GM18873 (cell line): ENCODE data around the gene TENM4.

Source experiments
- ATAC-seq: cut with Tn5 transposase; IDR thresholded peaks from one replicate; pipeline ENCODE4 v1.9.1; 2021; ENCODE audit warnings: mild to moderate bottlenecking, moderate library complexity, moderate number of reproducible peaks; ENCODE audit not compliant: unreplicated experiment, low FRiP score

TENM4 gene

DNA sequence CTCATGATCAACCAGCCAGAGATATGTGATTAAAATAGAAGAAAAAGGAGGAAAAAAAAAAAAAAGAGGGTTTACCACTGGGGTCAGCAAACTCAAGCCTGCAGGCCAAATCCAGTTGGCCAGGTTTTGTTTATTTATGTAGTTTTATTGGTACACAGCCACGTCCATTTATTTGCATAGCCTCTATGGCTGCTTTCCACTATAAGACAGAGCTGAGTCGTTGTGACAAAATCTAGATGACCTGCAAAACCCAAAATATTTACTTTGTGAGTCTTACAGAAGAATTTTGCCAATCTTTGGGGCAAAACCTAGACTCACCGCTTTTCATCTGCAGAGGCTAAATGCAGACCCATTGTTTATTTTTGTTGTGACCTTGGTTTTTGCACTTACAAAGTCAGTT lies 87.1 kb downstream of the TENM4 start:
- ATAC-seq = no peak

DNA sequence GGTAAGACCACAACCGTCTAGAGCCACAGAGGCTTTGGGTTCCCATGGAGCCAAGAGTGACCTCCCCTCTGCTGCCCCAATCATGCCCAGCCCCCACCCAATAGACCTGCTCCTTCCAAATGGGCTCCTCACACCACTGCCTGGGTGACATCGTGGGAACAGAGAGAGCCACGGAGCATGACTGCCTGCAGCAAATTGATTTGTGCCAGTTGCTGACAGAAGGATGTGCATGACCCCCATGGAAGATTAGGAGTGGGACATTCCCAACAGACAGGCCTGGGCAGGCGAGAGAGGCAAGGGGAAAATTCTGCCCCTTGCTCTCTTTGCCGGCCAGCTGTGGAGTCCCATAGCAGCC lies 88.5 kb downstream of the TENM4 start:
- no peak for ATAC-seq

DNA sequence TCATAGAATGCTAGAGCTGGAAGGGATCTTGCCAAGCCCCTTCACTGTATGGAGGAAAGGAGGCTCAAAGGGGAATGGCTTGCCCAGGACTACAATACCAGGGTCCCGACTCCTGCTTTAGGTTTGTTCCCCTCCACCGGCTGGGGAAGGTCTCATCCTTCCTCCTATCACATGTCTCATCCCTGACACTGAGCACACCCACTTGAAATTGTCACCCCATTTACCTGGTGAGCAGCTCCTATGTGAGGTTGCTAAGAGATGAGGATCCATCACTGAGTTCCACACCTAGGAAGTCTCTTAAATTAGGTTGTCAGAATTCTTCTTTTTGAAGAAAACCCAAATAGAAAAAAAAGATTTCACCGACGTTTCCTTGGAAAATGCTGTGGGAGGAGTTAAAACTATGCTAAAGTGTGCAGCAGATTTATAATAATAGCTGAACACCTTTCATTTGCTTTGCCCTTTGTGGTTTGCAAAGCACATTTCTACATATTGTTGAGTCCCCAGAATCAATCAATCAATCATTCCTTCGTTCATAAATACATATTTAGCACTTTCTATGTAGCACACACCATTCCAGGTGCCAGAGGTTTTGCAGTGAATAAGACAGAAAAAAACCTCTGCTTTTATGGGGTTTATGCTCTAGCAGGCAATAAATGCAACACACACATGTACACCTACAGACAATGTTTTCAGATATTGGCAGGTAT lies 91.7 kb downstream of the TENM4 start:
- ATAC-seq = no peak

DNA sequence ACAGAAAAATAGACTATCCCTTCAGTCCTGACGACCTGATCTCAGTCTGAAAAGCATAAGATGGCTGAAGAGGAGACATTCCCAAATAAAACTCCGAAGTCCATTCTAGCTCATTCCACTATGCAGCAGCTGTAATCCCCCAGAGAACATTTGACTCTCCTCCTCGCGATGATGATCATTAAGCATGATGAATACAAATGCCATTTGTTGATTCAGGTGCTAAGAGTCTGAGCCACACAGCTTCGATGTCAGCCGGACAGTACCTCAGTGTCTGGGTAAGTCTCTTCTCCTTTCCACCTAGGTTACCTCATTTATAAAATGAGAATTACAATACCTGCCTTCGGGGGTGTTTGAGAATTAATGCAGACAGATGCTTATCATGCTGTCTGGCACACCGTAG lies 94.8 kb downstream of the TENM4 start:
- no peak for ATAC-seq

DNA sequence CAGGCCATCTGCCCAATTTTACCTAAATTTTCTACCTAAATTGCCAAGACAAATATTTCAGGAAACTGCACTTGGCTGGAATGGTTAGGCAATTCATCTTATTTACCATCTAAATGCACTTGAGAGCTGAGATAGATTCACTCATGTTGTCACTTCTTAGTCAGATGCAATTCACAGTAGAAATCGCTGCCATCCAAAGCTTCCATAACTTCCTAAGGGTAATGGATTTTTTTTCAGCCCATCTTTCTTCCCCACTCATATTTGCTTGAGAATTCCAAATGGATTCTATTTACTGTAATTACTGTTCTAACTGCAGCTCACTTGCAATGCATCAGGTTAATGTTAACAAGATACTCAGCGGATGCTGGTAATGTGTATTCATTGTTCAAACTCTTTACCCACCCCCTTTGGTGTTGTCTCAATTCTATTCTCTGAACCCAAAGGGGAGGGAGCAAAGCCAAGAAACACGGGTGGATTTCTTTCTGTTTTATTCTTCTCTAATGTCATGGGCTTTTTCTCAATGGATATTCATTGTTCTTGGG lies 96.0 kb downstream of the TENM4 start:
- ATAC-seq = no peak

DNA sequence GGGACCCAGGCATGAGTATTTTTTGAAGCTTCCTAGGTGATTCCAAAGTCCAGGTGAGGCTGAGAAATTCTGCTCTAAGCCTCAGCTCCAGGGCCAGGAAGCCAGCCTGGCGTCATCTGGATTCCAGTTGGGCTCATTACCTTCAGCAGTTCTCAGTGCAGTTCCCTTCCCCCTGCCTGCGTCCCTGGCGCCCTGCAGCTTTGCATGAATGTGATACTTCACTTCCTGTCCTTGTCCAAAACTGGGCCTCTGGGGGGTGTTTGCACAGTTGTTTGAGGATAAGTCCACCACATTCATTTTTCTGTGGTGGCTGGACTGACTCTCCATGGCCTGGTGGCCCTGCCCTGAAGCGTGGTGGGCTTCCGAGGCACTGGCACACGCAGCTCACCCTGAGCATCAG lies 98.1 kb downstream of the TENM4 start:
- no peak for ATAC-seq

DNA sequence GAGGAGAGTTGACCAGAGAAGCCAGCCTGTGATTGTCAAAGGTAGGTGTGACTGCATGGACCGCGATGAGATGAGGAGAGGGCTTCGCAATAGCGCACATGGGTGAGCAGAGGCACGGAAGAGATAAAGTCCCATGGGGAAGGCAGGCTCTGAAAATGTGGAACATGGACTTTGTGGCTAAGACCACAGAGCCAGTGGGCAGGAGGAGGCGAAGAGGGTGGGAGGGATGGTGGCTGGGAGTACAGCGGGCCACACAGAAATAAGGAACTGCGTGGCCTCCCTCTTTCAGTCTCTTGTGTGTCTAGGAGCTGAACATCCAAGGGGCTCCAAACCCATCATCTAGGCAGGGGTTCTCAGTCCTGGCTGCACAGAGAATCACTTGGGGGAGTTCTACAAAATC lies 98.6 kb downstream of the TENM4 start:
- ATAC-seq = no peak

DNA sequence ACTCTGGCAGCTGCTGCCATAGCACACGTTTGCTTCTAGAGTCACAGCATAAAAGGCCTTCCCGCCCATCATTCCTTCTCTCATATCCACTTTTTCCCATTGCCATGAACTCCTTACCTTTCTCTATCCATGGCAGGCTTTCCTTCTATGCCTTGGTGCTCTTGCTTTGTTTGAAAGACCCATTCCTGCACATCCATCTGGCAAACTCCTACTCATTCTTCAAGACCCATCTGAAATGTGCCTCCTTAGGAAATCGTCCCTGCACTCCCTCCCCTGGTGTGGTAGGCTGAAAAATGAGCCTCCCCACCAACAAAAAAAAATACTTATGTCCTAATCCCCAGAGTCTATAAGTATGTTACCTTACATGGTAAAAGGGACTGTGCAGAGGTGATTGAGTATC lies 100.3 kb downstream of the TENM4 start:
- ATAC-seq = no peak

DNA sequence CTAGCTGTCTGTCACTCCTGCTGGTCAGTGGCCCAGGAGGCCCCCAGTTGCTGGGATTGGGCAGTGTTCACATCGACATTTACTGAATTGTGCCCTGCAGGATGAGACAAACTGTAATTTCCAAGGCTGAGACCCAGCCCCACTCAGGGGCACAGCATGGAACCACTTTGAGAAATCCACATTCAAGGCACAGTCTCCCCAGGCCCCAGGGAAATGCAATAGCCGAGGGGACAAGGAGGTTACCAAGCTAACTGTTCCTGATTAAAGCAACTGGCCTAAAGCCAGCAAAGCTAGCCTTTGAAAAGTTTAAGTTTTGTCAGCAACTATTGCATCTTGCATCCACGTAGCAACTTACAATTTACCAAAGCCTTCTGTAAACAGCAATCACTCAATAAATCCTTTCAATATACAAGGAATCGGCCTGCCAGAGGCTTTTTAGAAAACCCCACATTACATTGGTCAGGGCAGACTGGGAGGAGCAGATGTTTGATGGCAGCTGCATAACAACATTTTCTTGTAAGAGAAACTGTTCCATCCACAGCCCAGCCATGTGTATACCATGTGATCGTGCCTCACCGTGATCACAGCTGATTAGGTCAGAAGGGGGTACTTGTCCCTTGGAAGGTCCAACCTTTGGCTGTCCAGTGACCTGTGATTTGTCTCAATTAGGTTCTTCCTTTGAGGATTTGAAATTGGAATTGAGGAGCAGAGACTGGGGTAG lies 103.9 kb downstream of the TENM4 start:
- ATAC-seq = no peak

DNA sequence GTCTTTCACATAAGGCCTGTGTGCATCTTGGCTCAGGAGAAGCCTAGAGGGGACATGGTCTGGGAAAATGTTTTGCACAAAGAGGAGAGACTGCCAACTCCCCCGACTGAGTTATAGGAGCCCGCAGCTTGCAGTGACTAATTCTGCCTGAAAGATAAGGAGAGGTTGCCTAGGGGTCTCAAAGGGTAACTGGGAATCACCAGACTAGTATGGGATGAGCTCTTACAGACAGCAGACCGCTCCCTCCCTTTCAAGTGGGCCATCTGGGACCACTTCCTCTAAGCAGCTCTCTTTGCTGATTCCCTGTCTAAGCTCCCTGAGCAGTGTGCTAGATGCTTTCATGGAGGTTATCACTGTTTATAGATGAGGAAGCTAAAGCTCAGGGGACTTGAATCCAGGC lies 105.1 kb downstream of the TENM4 start:
- no peak for ATAC-seq

DNA sequence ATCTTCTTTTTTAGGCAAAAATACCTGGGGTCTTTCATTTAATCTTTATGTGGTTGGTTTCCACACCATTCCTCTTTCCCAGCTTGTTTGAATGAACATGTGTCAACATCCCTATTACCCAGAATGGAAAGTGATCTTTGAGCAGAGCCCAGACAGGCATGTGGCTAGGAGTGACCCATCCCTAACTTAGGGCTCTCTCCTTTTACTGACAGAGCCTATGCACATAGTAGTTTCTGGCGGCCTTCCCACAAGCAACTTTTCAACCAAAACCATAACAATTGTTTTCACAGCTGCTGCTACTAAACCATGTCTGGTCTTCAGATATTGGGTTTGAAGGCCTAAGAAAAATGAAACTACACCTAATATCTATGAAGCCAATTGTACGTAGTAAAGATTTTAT lies 107.5 kb downstream of the TENM4 start:
- no peak for ATAC-seq

DNA sequence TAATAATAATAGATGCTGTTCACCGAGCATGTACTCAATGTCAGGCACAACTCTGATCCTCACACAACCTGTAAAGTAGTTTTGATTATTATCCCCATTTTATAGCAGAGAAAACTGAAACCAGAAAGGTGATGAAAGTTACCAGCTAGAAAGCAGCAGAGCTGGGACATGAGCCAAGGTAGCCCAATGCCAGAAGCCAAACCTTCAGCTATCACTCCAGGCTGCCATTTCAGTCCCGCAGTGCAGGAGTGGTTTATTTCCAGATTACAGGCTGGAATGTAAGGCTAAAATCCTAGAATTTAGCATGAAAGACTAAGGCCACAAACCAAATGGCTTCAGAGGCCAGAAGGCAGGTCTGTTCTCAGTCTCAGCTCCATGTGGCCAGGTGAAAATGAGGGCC lies 108.8 kb downstream of the TENM4 start:
- ATAC-seq = no peak

DNA sequence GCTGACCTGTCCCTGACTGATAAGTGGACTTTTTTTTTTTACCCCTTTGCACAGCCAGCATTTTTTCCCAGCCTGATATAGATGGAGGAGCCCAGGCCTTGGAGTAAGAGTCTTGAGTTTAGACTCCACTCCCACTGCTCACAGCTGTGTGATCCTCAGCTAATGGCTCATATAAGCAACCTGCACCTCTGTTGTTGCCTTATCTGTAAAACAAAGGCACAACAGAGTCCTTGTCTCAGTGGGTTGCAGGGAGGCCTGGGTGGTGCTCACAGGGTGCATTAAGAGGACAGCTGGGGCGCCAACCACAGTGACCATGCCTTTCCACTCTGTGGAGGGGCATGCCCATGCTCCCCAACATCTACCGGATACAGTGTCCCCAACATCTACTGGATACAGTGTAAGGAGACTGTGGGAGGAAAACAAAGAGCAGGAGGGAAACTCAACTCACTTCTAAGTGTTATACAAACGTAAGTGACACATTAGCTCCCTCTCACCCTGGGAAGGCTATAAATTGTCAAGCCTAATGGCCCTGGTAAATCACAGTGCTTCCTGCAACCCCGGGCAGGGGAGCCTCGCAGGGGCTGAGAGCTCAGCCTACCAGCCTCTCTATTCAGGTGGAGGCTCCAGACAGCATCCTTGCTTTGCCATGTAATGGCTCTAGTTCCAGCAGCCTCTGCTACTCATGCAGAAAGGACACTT lies 109.5 kb downstream of the TENM4 start:
- ATAC-seq = no peak

DNA sequence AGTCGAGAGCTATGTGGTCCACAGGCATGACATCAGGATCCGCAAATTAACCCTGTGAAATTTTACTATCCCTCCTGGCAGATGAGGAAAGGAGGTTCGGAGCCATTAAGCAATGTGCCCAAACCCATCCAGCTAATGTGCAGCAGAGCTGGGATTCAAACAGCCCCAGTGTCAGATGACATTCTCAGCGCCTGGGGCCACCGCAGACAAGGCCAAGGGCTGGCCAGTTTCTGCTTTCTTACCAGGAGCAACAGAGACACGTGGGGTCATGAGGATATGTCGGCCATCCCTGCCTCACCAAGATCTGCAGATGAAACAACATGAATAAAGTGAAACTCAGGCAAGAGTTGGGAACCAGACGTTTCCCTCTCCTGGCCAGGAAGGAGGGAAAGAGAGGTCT lies 110.2 kb downstream of the TENM4 start:
- no peak for ATAC-seq

DNA sequence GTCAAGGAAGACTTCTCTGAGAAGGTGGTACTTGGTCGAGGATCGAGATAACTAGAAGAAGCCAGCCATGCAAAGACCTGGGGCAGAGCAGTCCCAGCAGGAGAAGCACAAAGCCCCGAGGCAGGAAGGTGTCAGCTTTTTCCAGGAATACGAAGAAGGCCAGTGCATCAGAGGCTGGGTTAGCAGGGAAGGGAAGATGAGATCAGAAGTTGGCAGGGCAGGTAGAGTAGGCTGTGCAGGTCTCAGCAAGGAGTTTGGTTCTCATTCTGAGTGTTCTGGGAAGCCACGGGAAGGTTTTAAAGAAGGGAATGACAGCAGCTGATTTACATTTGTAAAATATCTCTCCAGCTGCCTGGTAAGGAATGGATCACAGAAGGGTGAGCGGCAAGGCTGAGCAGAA lies 111.3 kb downstream of the TENM4 start:
- ATAC-seq = no peak

DNA sequence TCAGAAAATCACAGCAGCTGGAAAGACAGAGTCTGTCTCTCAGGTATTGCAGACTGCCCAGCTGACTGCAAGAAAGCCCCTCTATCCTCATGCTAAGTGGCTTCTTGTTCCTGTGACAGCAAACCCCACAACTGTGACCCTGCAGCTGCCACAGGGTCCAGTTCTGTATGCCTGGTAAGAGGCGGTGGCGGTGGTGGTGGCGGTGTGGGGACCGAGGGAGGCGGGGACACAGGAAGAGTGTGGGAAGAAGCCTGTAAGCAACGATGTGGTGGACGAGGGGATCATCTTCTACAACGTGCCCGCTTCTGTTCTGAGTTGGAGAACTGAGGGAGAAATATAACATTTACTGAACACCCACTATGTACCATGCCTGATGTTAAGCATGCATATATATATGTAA lies 112.4 kb downstream of the TENM4 start:
- ATAC-seq = no peak

DNA sequence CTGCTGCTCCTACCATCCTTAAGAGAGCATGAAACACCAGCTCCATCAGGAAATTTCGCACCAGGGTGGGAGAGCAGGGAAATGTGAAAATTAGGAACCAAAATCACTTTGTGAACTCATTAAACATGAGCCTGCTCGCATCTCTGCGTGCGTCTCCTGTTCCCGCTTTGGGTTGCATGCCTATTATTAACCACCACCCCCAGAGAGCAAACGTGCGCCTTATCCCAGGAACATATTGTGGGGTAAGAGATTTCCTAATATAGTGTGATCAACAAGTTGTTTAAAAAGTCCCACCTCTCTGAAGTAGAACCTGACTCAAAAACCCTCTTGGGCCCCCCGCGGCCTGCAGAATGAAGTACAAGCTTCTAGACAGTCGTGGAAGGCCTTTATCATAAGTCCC lies 115.0 kb downstream of the TENM4 start:
- ATAC-seq = no peak

DNA sequence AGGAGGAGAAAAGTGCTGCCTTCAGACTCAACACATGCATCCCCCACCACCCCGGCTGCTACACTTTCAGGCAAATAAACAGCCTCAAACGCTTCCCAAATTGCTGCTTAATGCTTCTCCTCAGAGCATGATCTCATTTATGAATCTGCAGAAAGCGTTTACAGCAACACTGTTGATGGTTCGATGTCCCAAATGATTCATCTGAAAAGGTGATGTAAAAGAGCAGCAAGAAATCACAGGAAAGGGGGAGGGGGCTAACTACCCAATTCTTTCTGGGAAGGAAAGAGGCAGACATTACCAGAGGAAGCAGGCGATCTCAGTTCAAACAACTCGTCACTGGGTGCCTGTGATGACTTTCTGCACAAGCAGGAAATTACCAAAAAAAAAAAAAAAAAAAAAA lies 119.6 kb downstream of the TENM4 start:
- no peak for ATAC-seq

DNA sequence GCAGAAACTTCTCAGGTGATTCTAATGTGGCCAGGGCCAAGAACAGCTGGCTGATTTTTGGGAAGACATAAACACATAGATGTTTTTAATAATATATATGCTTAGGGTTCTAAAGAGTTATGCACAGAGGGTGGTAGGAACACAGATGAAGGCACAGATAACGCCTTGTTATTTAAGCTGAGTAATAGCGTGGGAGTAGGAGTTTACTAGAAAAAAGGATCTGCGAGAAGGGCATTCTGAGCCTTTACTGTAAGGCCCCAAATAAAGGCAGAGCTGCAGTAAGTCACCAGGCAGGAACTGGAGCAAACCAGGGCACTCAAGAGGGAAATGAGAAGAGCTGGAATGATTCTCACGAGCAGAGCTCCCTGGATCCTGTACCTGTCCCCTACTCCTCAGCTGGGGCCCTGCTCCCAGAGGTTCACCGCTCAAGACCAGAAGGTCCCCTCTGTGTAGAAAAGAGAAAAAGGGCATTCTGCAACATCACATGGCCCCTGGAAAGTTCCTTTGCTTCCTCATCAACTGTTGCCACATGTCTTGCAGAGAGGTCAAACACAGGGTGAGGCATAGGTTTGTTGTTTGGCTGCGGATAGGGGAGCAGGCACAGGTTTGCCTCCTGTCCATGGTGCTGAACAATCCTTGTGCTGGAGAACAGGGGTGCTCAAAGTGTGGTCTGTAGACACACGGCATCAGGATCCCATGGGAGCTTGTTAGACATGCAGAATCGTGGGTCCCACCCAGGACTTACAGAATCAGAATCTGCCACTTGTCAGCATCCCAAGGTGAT lies 125.7 kb downstream of the TENM4 start:
- no peak for ATAC-seq

DNA sequence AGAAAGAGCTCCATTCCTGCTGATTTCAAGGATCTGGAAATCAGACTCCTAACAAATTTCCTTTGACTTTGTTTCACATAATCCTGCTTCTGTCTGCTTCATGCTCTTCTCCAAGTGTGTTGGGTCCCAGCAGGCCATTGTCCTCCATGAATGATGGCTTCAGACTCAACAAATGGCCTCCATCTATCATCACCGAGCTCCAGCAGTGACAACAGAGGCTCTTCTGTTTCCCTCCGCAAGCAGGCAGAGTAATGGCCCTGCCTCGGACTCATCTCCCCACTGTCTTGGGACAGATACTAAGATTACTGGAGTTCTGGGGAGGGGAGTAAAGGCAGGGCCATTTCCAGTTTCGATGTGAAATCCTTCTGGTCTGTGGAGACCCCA lies 127.3 kb downstream of the TENM4 start:
- ATAC-seq = no peak
